ENCODE results near the gene ATG3.
"Not testable (repeated sequence)": the region's sequence is repeated elsewhere in the genome, so short reads cannot be mapped to it uniquely, and the experiment has no call there.

Gene ATG3

DNA sequence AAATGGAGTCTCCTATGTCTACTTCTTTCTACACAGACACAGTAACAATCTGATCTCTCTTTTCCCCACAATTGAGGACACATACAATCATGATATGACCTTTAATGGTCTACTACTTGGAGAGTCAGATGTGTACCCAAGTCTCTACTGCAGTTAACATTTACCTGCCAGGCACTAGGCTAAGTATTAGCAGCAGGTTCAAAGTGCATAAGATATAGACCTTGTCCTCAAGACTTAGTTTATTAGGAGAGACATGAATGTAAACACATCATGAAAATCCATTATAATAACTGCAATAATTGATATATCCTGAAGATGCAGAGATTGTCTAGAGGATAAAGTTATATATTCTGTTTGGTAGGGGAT is 3.2 kb upstream of the ATG3 start:
- DNase-seq (ENCODE audit: low read depth): no peak
- no peak overlapping the region for H3K4me3 ChIP-seq (ENCODE audit: low read length)
- TF ChIP-seq, protein P1, sequence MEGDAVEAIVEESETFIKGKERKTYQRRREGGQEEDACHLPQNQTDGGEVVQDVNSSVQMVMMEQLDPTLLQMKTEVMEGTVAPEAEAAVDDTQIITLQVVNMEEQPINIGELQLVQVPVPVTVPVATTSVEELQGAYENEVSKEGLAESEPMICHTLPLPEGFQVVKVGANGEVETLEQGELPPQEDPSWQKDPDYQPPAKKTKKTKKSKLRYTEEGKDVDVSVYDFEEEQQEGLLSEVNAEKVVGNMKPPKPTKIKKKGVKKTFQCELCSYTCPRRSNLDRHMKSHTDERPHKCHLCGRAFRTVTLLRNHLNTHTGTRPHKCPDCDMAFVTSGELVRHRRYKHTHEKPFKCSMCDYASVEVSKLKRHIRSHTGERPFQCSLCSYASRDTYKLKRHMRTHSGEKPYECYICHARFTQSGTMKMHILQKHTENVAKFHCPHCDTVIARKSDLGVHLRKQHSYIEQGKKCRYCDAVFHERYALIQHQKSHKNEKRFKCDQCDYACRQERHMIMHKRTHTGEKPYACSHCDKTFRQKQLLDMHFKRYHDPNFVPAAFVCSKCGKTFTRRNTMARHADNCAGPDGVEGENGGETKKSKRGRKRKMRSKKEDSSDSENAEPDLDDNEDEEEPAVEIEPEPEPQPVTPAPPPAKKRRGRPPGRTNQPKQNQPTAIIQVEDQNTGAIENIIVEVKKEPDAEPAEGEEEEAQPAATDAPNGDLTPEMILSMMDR (IDR thresholded peaks at IDR 0.05; ENCODE audit: insufficient read depth, low read depth, low read length, missing control alignments): no peak

DNA sequence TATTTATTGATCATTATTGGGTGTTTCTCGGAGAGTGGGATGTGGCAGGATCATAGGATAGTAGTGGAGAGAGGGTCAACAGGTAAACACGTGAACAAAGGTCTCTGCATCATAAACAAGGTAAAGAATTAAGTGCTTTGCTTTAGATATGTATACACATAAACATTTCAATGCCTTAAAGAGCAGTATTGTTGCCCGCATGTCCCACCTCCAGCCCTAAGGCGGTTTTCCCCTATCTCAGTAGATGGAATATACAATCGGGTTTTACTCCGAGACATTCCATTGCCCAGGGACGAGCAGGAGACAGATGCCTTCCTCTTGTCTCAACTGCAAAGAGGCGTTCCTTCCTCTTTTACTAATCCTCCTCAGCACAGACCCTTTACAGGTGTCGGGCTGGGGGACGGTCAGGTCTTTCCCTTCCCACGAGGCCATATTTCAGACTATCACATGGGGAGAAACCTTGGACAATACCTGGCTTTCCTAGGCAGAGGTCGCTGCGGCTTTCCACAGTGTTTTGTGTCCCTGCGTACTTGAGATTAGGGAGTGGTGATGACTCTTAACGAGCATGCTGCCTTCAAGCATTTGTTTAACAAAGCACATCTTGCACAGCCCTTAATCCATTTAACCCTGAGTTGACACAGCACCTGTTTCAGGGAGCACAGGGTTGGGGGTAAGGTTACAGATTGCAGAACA is 2.6 kb upstream of the ATG3 start:
- H3K4me3 ChIP-seq (ENCODE audit: low read length): not testable (repeated sequence)
- peak; percentile 23 for DNase-seq (ENCODE audit: low read depth)

DNA sequence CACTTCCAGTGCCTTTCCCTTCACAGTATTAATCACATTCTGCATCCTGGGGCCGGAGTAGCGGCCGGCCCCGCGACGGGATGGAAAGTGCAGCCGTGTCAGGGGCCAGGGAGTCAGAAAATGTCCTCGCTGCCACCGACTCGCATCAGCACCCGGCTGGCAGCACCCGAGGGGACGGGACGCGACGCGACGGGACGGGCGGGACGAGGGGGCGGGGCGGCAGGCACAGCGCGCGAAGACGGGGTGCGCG is 353 bp downstream of the ATG3 start:
- H3K4me3 ChIP-seq (ENCODE audit: low read length): peak overlapping the region; percentile 97
- TF ChIP-seq, protein P1 (IDR thresholded peaks at IDR 0.05; ENCODE audit: insufficient read depth, low read depth, low read length, missing control alignments): no peak
- no peak for DNase-seq (ENCODE audit: low read depth)

DNA sequence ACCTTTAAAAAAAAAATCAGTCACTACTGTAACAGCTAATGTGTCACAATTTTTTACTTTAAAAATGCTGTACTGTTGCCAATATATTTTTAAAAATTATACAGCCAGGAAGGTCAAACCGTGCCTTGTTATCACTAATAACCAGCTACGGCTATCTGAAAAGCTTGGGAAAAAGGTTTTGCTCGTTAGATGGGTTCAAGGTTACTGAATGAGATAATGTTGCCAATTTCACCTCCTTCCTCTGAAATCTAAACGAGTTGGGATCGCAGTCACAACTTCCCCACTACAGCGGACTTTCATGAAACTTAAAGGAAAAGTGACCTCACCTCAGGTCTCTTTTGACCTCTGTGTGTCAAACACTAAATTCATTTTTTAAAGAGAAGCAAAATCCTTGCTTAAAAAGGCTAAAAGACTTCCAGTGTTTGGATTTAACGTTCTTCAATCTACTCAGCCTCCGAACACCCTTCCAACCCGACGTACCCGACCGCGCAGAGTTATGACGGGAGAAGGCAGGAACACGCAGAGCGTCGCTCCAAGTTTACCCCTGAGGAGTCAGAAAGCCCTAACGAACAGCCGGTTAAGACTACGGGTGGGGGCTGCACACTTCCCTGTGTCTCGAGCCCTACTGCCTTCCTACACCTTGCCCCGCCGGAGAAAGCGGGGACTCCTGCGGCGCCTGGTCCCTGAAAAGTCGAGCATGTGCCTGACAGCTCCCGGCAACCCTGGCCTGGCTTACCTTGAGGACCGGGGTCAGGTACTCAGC is 860 bp downstream of the ATG3 start:
- TF ChIP-seq, protein P1 (IDR thresholded peaks at IDR 0.05; ENCODE audit: insufficient read depth, low read depth, low read length, missing control alignments): no peak
- H3K4me3 ChIP-seq (ENCODE audit: low read length): peak overlapping the region; percentile 97
- DNase-seq (ENCODE audit: low read depth): peak; percentile 92

DNA sequence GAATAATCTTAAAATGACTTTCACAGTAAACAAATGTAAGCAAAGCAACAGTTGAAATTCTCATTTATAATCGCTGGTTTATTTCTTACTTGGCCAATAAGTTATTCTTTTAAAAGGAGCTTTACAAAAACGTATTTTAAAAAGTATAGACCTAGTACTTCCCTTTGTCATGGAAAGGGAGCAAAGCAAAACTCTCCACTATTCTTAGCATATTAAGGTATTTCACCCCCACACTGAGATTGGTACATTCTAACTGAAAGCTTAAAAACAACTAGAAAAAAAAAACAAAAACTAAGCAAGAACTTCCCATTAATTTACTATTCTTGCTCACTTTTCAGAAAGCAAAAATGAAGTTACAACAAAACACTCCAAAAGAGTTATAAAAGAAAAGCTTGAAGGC is 1.5 kb downstream of the ATG3 start:
- peak overlapping the region; percentile 97 for H3K4me3 ChIP-seq (ENCODE audit: low read length)
- DNase-seq (ENCODE audit: low read depth): no peak
- TF ChIP-seq, protein P1 (IDR thresholded peaks at IDR 0.05; ENCODE audit: insufficient read depth, low read depth, low read length, missing control alignments): no peak

DNA sequence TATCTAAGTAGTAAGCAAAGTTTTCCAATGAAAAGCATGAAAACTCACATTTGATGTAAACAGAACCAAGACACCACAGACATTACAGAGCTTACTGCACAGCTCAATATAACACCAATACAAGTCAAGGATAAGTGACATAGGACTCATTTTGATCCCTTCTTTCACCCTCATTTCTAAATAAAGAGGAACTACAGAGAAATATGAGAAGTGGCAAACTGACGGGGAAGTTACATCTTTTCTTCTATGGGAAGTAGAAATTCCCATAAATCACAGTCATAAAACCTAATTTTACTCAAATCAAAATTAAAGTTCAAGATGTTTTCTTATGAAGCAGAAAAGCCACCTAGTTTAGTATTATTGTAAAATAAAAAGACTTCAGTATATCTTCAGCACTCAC is 3.8 kb downstream of the ATG3 start:
- no peak for DNase-seq (ENCODE audit: low read depth)
- TF ChIP-seq, protein P1 (IDR thresholded peaks at IDR 0.05; ENCODE audit: insufficient read depth, low read depth, low read length, missing control alignments): no peak
- H3K4me3 ChIP-seq (ENCODE audit: low read length): no peak overlapping the region

DNA sequence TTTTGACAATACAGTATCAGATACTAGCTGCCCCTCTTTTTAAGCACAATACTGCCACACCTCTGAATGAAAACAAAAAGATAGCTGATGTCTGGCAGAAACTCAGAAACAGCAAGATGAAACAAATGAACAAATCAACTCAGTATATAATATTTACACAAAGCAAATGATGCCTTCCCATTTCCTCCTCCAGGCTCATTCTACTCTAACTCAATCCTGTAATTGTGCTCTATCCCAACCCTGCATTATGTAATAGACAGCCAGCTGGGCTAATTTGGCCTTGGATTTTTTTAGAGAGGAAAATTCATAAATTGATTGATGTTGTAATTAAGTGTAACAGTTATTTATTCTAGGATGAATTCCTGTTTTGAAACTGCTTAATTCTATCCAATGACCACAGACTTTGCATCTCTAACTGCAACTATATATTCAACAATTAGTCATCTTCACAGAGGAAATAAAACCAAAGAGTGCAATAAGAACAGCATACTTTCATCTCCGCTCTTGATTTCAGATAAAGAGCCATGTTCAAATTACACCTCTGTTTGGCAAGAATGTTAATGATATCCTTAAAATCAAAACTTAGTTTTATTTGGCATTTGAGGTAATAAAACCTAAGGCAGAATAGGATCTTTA is 6.1 kb downstream of the ATG3 start:
- TF ChIP-seq, protein P1 (IDR thresholded peaks at IDR 0.05; ENCODE audit: insufficient read depth, low read depth, low read length, missing control alignments): no peak

More for the DNA sequence above, 6.1 kb downstream of the ATG3 start:
- no peak overlapping the region for H3K4me3 ChIP-seq (ENCODE audit: low read length)
- no peak for DNase-seq (ENCODE audit: low read depth)
